Measurements from ENCODE around the gene TCF4. TPM values are rescaled to one million over a fixed set of nuclear protein-coding genes. Genes with fewer than 3 reads are reported as not detected.

The TCF4 gene
- polyA plus RNA-seq, 12 donors = 104 to 235 (median 142) TPM

DNA sequence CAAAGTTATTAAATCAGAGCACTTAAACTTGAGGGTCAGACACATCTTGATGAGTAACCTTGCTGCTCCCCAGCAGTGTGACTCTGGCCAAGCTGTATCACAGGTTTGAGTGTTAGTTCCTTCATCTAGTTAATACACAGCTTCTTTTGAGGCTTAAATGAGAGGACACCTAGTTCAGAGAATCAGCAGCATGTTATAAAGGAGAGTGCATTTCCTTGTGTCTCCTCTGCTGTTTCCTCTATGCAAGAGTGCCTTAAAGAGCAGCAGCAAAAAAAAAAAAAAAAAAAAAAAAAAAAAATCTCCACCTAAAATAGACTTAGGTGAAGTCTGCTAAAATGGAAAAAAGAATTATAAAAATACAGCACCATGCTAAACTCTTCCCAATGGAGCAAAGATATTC, 261.9 kb downstream of the TCF4 start:
- DNase-seq = no peak

GRCh38 chr18:55324166-55324565, 263.8 kb downstream of the TCF4 start:
- DNase-seq = no peak

- peak; percentile 66 for DNase-seq
These were observed 264.7 kb downstream of the TCF4 start for GRCh38 chr18:55323051-55323994.

GRCh38 chr18:55322178-55322735, 265.7 kb downstream of the TCF4 start:
- DNase-seq = peak; percentile 95

DNA sequence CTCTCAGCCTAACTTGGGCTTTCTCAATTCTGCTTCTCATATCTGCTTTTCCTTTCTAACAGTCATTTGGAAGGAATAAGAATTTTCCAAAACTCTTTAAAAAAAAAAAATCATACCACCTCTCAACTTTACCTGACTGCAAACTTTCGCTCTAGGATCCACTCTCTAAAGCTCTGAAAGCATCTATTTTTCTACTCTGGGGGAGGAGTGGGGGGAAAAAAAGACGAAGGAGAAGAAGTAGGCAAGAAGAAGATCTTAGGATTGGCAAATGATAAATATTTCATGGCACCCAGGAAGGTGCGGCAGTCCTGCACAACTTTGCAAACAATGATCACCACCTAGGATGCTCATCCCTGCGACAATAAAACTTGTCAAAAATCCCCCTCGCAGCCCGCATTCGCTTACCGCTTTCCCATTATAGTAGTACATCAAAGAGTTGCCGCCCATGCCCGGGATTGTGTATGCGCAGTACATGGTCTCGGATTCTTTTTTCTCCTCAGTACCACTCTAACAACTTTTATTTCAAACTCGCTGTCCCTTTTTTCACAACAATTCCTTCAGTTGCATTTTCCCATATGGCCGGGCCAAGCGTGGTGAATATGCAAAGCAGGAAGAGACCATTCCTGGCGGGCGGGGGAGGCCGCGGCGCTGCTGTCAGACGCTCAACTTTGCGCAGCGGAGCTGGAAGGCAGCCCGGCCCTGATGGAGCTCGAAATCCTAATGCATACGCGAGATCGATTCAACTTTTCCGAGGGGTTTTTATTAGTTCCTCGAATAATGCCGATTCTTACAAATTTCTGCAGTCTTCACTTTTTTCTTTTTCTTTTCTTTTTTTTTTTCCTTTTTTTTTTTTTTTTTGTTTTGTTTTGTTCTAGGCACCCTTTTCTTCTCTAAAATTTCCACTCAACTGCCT, 266.5 kb downstream of the TCF4 start:
- DNase-seq = peak; percentile 97

DNA sequence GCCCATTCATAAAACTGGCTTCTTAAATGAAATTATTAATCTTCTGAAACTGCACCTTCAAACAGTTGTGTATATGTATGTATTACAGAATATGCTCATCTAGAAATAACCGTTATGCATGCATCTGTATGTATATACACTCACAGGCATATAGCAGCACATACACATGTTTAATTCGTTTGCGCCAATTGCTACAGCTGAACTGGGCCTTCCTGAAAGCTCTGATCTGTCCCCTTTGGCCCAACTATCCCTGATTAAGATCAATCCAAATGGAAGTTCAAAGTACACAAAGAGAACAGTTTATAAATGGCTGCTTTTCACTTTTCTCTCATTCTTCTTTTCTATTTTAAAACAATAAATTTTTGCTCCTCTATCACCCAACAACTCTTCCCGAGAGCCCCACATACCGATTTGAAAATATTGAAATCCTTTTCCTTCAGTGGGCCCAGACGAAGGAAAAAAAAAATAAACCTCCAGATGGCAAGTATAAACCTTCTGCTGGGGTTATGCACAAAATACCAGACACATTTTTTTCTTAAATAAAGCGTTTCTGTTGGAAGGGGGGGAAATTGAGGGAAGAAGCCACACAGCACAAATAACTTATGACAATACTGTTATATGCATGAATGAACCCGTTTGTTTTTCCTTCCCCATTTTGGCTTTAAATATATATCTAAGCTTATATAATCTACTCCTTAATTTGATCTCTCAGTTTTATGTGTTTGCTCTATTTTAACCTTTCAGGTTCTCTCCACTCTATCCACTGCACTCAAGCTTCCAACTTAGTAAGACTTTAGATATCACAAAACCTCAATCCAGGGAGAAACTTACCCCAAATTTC, 267.3 kb downstream of the TCF4 start:
- peak; percentile 71 for DNase-seq

GRCh38 chr18:55319459-55320193, 268.4 kb downstream of the TCF4 start:
- no peak for DNase-seq

DNA sequence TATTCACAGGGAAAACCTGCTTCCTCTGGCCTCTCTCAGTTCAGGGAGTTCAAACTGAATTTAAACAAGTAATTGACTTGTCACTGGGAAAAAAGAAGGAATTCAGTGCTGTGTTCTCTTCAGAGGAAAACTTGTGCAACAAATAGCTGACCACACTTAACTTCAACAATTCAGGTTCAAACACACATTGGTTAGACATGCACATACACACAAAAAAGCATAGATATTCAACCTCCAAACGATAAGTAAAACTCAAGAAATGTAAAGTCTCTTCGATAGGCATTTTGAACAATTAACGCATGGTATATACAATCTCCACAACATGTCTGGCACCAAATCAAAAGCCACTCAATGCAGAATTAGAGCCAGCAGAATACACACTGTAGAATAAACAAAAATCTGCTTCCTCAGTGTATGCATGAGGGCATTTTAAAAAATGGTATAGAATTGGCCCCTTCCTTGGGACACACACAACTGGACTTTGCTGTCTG, 269.0 kb downstream of the TCF4 start:
- peak; percentile 64 for DNase-seq

DNA sequence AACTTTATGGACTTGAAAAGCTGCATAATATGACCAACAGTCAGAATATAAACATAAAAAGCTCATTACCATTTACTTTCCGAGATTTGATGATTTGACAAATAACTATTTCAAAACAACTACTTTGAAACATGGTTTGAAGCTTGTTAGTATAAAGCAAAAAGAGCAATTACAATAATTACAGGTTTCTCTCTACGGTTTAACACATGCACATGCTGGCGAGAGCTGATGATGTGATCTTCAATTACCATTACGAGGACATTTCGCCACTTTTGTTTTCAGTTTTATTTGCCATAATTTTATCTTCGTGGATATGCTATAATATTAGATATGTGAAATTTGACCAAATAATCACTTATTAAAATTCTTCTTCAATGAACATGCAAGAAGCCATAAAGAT, 270.1 kb downstream of the TCF4 start:
- no peak for DNase-seq

- no peak for DNase-seq
These were observed 270.7 kb downstream of the TCF4 start for GRCh38 chr18:55317324-55317723.

GRCh38 chr18:55316486-55317184, 271.4 kb downstream of the TCF4 start:
- DNase-seq = no peak

- no peak for DNase-seq
These were observed 273.3 kb downstream of the TCF4 start for GRCh38 chr18:55314615-55315237.

DNA sequence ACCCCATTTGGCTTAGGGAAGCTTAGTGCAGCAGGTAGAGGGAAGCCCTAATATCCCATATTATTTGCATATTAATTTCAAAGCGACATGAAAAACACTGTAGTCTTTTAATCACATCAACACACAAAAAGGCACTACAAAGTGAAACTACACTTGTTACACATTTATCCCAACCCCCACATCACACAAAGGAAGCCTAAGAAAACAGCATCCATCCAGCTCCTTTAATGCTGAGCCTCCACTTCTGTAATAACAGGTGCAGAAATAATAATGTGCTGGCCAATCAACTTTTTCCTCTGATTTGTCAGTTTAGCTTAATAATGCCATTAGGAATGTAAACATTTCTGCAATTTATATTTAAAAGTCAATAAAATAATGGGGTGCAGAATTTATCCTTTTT, 274.0 kb downstream of the TCF4 start:
- no peak for DNase-seq

DNA sequence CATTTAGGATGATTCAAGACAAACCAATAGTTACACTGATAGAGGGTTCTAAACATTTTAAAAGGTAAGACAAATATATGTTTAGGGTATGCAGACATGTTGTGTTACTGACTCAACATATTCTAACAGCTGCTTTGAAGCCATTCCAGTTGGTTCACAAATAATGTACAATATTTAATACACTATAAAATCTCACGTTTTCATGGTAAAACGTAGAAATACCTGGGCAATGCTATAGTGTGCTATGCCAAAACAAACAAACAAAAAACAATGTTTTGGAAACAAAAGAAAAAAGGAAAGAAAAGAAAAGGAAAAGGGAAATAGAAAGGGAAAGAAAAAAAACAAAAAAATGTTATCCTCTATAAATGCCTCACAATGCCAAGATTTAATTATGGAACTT, 277.1 kb downstream of the TCF4 start:
- no peak for DNase-seq

GRCh38 chr18:55310044-55310676, 277.8 kb downstream of the TCF4 start:
- no peak for DNase-seq

GRCh38 chr18:55309249-55309648, 278.7 kb downstream of the TCF4 start:
- DNase-seq = no peak

GRCh38 chr18:55307505-55307904, 280.5 kb downstream of the TCF4 start:
- DNase-seq = no peak

DNA sequence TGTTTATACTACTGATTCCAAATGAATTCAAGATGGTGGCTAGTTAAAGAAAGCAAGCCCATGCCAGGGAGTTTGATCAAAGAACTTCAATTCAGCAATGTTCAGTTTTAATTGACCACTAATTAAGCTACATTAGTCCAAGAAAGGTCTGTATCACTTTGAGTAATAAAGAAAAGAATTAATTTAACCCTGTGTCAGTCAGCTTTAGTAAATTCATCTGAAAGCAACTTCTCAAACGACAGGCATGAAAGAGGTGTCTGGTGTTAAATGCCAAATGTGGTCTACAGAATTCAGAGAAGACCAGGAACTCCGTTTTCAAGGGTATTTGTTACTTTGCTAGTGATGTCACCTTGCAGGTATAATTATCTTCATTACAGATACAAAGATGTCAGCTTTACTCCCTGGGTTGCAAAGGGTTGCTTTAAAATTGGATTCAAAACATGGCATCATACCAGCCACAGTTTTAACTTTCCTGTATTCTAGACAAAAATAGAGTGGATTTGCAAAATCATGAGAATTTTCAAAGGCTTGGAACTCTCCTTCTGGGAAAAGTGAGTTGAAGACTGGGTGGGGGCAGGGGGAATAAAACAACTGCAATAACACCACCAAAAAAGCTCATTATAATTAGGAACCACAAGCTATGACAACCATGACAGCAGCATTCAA, 281.5 kb downstream of the TCF4 start:
- DNase-seq = no peak

Measured in muscle of arm (tissue), 12 donors.